Measurements from ENCODE around the gene IMP4.

DNA sequence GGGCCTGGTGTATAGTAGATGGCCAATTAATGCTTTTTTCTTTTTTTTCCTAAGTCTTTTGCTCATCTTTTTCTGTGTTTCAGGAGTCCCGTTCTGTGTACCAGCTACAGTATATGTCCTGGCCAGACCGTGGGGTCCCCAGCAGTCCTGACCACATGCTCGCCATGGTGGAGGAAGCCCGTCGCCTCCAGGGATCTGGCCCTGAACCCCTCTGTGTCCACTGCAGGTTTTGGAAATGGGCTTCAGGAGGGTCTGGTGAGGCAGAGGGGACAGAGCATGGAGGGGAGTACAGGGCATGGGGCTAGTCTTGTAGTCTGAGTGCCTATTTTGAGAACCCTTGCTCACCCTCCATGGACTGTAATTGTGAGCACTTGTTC lies 27.3 kb downstream of the IMP4 start:
- TF ChIP-seq JUN (IDR thresholded peaks at IDR 0.05; ENCODE audit: borderline replicate concordance, insufficient read depth, insufficient read length, low read depth) (no peak), CTCF (IDR thresholded peaks at IDR 0.05; ENCODE audit: extremely low read depth in 1 of 2, insufficient read depth in 1 of 2, low read depth in 1 of 2, low read length in 2 of 2) (no peak), EZH2 (IDR thresholded peaks at IDR 0.05; ENCODE audit: borderline replicate concordance, low read depth, low read length, severe bottlenecking) (no peak), POLR2A (IDR thresholded peaks at IDR 0.05; ENCODE audit: low read depth, low read length) (no peak), POLR2AphosphoS5 (IDR thresholded peaks at IDR 0.05; ENCODE audit: insufficient read depth, low read depth, low read length) (no peak), GATA2 (IDR thresholded peaks at IDR 0.05; ENCODE audit: insufficient read depth, insufficient read length, low read depth, low read length) (no peak), MYC (IDR thresholded peaks at IDR 0.05; ENCODE audit: low read depth, low read length) (no peak), MAX (IDR thresholded peaks at IDR 0.05; ENCODE audit: insufficient read depth, insufficient read length) (no peak)

Measured in endothelial cell of umbilical vein (primary cell).